C1 segment of cervical spinal cord (tissue), 14 donors: ENCODE data around the gene MAPT.

Source experiments
- DNase-seq, 14 donors: peaks; one replicate each; lab custom pipeline; 2025; lab: John Stamatoyannopoulos, UW

The MAPT gene

DNA sequence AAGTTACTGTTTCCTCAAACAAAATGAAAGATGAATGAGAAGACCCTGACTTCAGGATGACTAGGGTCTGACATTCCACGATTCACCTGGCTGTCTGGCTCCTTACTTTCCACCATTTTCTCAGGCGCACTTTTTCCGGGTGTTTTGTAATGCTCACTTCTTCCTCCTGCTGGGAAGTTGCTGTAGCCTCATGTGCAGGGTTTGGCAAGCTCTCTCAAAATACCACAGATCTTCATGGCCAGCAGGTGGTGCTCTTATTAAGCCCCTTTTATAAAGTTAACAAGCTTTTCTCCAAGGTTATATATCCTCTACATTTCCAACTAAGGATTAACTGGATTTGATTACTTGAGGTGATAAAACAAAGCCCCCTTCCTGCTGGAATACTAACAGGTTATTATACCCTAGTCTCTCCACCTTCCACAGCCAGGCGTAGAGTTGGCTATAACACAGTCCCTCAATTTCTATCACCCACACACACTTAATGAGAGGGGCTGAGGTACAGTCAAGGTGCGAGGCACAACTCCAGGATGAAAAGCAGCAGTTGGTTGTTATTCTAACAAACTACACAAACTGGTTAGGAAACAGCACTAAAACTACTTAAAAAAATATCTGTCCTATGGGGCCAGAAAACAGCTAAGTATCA is 150.1 kb downstream of the MAPT start:
- peak in 11 of 14 donors; percentile 15 to 82 (median 46) for DNase-seq

- no peak for DNase-seq
These were observed 150.6 kb downstream of the MAPT start for GRCh38 chr17:46044989-46045388.

DNA sequence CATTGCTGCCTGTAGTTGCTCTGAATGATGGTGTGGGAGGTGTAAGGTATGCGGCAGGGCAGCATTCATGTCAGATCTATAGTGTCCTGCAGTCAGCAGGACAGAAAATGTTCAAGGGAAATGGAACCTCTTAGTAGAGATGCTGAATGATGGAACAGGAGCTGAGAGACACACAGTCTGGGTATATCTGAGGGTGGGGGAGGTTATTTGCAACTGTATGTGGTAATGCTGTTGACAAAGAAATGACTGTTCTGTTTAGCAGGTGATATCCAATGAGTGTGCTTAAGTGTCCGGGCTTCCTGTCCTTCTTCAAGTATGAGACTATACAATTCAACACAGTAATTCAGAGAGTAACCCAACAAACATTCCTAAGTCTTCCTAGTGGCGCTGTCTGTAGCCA is 151.3 kb downstream of the MAPT start:
- no peak for DNase-seq

- DNase-seq: no peak
These were observed 152.6 kb downstream of the MAPT start for GRCh38 chr17:46046957-46047356.

DNA sequence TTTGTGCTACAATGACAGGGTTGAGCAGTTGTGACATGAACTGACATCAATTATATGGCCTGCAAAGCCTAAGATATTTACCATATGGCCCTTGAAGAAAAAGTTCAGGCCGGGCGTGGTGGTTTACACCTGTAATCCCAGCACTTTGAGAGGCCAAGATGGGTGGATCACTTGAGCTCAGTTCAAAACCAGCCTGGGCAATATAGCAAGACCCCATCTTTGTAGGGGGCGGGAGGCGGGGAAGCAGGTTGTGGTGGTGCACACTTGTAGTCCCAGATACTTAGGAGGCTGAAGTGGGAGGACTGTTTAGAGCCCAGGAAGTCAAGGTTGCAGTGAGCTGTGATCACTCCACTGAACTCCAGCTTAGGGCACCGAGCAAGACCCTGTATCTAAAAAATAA is 153.0 kb downstream of the MAPT start:
- no peak for DNase-seq

- no peak for DNase-seq
These were observed 153.5 kb downstream of the MAPT start for GRCh38 chr17:46047856-46048255.

DNA sequence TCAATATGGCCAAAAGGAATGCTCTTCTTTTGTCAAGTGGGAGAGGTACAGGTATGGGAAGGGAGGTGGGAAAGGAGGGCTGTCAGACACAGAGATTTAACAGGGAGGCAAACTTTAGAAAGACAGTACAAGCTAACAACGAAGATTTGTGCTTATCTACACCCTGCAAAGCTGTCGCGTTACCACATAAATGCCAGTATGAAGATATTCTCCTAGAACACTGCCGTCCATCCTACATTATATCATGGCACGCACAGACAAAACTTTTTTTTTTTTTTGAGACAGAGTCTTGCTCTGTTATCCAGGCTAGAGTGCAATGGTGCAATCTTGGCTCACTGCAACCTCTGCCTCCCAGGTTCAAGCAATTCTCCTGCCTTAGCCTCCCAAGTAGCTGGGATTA is 155.3 kb downstream of the MAPT start:
- DNase-seq: no peak

DNA sequence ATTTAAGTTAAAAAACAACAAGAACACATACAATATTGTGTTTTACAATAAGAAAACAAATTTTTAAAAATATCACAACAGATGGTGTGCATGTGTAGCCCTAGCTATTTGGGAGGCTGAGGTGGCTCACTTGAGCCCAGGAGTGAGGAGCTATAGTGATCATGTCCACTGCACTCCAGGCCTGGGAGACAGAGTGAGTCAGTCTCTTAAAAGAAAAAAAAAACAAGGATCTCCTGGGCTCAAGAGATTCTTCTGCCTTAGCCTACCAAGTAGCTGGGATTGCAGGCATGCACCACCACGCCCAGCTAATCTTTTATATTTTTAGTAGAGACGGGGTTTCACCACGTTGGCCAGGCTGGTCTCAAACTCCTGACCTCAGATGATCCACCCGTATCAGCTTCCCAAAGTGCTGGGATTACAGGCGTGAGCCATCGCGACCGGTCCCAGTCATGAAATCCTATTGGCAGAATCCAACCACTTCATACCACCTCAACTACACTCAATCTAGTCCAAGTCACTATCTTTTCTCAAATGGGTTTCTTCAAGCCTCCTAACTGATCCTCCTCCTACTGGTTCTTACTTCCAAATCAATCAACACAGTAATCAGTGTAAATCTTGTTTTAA is 159.7 kb downstream of the MAPT start:
- DNase-seq: no peak

DNA sequence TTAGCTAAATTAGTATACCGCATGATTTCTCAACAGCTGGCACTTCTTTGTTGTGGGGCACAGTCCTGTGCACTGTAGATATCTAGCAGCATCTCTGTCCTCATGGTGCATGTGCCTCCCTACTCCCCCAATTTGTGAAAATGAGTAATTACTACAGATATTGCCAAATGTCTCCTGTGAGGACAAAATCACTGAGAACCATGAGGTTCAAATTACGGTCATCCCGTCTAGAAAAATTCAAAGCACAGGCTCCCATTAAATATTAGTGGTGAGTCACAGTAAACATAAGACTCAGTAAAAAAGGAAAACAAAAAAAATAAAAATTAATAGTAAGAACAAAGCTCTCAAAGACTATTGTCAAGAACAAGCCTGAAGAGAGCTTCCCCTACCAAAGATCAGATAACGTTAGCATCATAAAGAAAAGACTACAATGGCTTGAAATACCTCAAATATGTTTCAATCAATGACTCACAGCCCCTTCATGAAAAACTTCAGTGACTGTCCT is 162.5 kb downstream of the MAPT start:
- no peak for DNase-seq

GRCh38 chr17:46057366-46057765 is 163.0 kb downstream of the MAPT start:
- DNase-seq: no peak

GRCh38 chr17:46059486-46059885 is 165.1 kb downstream of the MAPT start:
- DNase-seq: no peak

- DNase-seq: no peak
These were observed 166.1 kb downstream of the MAPT start for GRCh38 chr17:46060461-46060860.

- DNase-seq: no peak
These were observed 167.1 kb downstream of the MAPT start for GRCh38 chr17:46061435-46061834.

GRCh38 chr17:46063241-46063640 is 168.9 kb downstream of the MAPT start:
- no peak for DNase-seq

- DNase-seq: no peak
These were observed 170.1 kb downstream of the MAPT start for GRCh38 chr17:46064460-46064859.

DNA sequence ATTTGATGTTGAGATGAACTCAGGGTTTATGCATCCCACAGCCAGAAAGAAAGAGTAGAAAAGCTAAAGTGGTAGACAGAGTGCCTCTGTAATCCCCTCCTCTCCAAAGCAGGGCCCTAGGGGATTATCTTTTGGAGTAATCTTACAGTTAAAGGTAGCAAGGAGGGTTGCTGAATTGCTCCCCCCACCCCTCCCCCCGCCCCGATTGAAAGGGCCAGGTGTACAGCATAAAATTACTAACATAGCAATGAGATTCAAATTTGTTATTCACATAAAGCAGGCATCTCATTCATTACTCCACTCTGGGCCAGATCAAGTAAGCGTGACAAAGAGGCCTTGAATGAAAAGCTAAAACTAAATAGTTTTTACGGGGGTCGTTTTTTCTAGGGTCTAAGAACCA is 177.4 kb downstream of the MAPT start:
- DNase-seq: no peak

GRCh38 chr17:46072998-46073397 is 178.6 kb downstream of the MAPT start:
- no peak for DNase-seq

- no peak for DNase-seq
These were observed 180.2 kb downstream of the MAPT start for GRCh38 chr17:46074540-46074939.
